ENCODE results near the gene ZC3H10. TPM values are rescaled to one million over a fixed set of nuclear protein-coding genes. Genes with fewer than 3 reads are reported as not detected.
A peak's percentile ranks its signal among the peaks of the same experiment; 100 is the strongest.

The ZC3H10 gene
- total and polyA plus RNA-seq, 2 of the 13 experiments (the other 11 are each of a cell fraction or from before 2014, with no cell fraction given): 0.70 to 2.3 TPM

DNA sequence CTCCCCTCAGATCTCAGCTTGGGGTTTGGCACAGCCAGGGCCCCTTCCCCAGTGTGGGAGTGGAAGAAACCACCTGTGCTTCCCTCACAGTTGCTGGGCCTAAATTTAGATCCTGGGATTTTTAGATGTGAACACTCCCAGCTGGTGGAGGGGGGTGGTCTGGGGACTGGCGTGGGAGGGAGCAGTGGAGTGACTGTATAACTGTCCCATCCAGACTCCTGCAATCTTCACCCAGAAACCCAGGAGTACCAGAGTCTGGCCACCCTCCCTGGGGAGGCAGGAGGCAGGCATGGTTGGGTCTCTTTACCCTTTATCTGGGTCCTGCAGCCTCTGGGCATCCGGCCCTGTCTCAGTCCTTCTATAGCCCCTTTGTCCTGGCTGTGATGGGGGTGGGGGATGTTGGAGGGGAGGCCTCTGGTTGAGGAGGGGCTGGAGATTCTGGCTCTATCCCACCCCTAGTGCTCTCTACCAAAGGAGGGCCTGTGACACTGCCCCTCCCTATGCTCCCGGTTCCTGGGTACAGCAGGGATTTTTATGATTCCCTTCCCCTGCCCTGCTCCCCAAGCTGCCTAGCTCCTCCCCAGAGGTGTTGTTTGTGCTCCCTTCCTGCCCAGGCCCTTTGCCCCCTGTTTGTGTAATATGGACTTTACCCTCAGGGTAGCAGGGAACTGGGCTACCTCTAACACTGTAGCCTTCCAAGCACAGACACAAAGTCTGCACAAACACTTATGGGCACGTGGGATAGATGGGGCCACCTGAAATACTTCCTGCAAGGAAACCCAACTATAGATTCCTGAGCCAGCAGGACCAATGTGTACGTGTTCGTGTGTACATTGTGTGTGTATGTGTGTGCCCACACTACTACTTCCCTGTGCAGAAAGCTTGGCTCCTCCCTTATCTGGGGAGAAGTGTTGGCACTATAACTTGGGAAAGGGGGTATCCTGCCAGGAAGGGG is 36.4 kb upstream of the ZC3H10 start (continued):
- TF ChIP-seq, protein P1, sequence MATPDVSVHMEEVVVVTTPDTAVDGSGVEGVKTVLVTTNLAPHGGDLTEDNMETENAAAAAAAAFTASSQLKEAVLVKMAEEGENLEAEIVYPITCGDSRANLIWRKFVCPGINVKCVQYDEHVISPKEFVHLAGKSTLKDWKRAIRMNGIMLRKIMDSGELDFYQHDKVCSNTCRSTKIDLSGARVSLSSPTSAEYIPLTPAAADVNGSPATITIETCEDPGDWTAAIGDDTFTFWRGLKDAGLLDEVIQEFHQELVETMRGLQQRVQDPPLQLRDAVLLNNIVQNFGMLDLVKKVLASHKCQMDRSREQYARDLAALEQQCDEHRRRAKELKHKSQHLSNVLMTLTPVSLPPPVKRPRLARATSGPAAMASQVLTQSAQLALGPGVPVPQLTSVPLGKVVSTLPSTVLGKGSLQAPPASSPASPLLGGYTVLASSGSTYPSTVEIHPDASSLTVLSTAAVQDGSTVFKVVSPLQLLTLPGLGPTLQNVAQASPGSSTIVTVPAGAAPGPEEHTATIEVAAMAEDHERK (CRISPR knock-in tag; IDR thresholded peaks at IDR 0.05; ENCODE audit: low read depth): peak; percentile 34; the same call in 1 of the 2 replicates
- TF ChIP-seq BORCS8-MEF2B (CRISPR knock-in tag; IDR thresholded peaks at IDR 0.05) (no peak), SMAD3 (CRISPR knock-in tag; IDR thresholded peaks at IDR 0.05) (peak; percentile 97)
- TF ChIP-seq, protein P2, sequence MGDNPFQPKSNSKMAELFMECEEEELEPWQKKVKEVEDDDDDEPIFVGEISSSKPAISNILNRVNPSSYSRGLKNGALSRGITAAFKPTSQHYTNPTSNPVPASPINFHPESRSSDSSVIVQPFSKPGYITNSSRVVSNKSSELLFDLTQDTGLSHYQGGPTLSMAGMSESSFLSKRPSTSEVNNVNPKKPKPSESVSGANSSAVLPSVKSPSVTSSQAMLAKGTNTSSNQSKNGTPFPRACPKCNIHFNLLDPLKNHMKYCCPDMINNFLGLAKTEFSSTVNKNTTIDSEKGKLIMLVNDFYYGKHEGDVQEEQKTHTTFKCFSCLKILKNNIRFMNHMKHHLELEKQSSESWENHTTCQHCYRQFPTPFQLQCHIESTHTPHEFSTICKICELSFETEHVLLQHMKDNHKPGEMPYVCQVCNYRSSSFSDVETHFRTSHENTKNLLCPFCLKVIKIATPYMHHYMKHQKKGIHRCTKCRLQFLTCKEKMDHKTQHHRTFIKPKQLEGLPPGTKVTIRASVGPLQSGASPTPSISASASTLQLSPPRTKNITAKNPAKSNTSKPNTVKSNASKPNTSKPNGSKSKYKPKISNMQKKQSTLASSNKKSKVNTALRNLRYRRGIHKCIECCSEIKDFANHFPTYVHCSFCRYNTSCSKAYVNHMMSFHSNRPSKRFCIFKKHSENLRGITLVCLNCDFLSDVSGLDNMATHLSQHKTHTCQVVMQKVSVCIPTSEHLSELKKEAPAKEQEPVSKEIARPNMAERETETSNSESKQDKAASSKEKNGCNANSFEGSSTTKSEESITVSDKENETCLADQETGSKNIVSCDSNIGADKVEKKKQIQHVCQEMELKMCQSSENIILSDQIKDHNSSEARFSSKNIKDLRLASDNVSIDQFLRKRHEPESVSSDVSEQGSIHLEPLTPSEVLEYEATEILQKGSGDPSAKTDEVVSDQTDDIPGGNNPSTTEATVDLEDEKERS (CRISPR knock-in tag; IDR thresholded peaks at IDR 0.05): peak; percentile 89
- TF ChIP-seq, protein P3, sequence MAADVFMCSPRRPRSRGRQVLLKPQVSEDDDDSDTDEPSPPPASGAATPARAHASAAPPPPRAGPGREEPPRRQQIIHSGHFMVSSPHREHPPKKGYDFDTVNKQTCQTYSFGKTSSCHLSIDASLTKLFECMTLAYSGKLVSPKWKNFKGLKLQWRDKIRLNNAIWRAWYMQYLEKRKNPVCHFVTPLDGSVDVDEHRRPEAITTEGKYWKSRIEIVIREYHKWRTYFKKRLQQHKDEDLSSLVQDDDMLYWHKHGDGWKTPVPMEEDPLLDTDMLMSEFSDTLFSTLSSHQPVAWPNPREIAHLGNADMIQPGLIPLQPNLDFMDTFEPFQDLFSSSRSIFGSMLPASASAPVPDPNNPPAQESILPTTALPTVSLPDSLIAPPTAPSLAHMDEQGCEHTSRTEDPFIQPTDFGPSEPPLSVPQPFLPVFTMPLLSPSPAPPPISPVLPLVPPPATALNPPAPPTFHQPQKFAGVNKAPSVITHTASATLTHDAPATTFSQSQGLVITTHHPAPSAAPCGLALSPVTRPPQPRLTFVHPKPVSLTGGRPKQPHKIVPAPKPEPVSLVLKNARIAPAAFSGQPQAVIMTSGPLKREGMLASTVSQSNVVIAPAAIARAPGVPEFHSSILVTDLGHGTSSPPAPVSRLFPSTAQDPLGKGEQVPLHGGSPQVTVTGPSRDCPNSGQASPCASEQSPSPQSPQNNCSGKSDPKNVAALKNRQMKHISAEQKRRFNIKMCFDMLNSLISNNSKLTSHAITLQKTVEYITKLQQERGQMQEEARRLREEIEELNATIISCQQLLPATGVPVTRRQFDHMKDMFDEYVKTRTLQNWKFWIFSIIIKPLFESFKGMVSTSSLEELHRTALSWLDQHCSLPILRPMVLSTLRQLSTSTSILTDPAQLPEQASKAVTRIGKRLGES (CRISPR knock-in tag; IDR thresholded peaks at IDR 0.05; ENCODE audit: borderline replicate concordance): peak; percentile 88
- TF ChIP-seq, protein P4, sequence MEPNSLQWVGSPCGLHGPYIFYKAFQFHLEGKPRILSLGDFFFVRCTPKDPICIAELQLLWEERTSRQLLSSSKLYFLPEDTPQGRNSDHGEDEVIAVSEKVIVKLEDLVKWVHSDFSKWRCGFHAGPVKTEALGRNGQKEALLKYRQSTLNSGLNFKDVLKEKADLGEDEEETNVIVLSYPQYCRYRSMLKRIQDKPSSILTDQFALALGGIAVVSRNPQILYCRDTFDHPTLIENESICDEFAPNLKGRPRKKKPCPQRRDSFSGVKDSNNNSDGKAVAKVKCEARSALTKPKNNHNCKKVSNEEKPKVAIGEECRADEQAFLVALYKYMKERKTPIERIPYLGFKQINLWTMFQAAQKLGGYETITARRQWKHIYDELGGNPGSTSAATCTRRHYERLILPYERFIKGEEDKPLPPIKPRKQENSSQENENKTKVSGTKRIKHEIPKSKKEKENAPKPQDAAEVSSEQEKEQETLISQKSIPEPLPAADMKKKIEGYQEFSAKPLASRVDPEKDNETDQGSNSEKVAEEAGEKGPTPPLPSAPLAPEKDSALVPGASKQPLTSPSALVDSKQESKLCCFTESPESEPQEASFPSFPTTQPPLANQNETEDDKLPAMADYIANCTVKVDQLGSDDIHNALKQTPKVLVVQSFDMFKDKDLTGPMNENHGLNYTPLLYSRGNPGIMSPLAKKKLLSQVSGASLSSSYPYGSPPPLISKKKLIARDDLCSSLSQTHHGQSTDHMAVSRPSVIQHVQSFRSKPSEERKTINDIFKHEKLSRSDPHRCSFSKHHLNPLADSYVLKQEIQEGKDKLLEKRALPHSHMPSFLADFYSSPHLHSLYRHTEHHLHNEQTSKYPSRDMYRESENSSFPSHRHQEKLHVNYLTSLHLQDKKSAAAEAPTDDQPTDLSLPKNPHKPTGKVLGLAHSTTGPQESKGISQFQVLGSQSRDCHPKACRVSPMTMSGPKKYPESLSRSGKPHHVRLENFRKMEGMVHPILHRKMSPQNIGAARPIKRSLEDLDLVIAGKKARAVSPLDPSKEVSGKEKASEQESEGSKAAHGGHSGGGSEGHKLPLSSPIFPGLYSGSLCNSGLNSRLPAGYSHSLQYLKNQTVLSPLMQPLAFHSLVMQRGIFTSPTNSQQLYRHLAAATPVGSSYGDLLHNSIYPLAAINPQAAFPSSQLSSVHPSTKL (CRISPR knock-in tag; IDR thresholded peaks at IDR 0.05): peak; percentile 96
- TF ChIP-seq, protein P5, sequence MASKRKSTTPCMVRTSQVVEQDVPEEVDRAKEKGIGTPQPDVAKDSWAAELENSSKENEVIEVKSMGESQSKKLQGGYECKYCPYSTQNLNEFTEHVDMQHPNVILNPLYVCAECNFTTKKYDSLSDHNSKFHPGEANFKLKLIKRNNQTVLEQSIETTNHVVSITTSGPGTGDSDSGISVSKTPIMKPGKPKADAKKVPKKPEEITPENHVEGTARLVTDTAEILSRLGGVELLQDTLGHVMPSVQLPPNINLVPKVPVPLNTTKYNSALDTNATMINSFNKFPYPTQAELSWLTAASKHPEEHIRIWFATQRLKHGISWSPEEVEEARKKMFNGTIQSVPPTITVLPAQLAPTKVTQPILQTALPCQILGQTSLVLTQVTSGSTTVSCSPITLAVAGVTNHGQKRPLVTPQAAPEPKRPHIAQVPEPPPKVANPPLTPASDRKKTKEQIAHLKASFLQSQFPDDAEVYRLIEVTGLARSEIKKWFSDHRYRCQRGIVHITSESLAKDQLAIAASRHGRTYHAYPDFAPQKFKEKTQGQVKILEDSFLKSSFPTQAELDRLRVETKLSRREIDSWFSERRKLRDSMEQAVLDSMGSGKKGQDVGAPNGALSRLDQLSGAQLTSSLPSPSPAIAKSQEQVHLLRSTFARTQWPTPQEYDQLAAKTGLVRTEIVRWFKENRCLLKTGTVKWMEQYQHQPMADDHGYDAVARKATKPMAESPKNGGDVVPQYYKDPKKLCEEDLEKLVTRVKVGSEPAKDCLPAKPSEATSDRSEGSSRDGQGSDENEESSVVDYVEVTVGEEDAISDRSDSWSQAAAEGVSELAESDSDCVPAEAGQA (IDR thresholded peaks at IDR 0.05; ENCODE audit: low read depth): peak; percentile 68
- TF ChIP-seq, protein P5 (CRISPR knock-in tag; IDR thresholded peaks at IDR 0.05; ENCODE audit: borderline replicate concordance): no peak

Data from HepG2 (cell line).